Bronchial epithelial cell (primary cell): ENCODE results near the gene LRRC8D. TPM values are rescaled to one million over a fixed set of nuclear protein-coding genes. Genes with fewer than 3 reads are reported as not detected.

Experiments
- DNase-seq: peaks from one replicate; pipeline ENCODE4 v3.0.0-alpha.2; 2010; ENCODE audit warnings: low read depth
- FAIRE-seq: peaks from 2 replicates; lab custom pipeline; 2011; peaks lifted over from hg19 to GRCh38; lab: Jason Lieb, UNC
- H3K27me3 ChIP-seq: 2 replicates; pipeline ENCODE4 v1.5.1; 2011; ENCODE audit warnings: low read length; ENCODE audit not compliant: control insufficient read depth, insufficient read depth
- H3K36me3 ChIP-seq: 2 replicates; pipeline ENCODE4 v1.5.1; 2011; ENCODE audit warnings: low read length; ENCODE audit not compliant: control insufficient read depth, insufficient read depth
- H3K4me3 ChIP-seq: 2 replicates; pipeline ENCODE4 v1.5.1; 2011; ENCODE audit warnings: mild to moderate bottlenecking, low read depth, low read length, control low read depth
- total RNA-seq: library from RNA; depleted of rRNA; stranded (reverse); fragments of >200 nt; gene quantifications from 2 replicates; pipeline ENCODE4 v1.2.1, GENCODE V29; 2014
- TF ChIP-seq, protein P1 (sequence below): IDR thresholded peaks from 2 replicates; pipeline ENCODE4 v1.5.1; 2011; ENCODE audit warnings: mild to moderate bottlenecking, moderate library complexity, low read length, control low read depth, inconsistent platforms; ENCODE audit not compliant: insufficient read depth, severe bottlenecking

LRRC8D gene
- total RNA-seq, 1 donor from 2014 or later: 35.8 TPM

DNA sequence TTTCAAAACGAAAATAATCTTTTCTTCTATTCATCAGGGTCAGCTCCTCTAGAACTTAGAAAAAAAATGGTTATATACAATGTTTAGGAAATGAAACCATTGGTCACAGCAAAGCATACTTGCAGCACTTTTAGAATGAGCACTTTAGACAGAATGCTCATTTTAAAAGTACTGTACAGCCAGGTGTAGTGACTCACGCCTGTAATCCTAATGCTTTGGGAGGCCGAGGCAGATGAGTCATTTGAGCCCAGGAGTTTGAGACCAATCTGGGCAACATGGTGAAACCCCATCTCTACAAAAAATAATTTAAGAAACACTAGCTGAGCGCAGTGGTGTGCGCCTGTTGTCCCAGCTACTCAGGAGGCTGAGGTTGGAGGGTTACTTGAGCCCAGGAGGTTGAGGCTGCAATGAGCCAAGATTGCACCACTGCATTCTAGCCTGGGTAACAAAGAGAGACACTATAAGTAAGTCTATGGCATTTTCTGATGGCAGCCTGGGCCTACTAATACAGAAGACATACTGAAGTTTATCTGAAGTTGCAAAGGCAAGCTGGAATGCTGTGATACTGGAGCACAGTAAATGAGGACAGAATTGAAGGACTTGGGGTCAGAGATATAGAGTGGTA lies 125.1 kb downstream of the LRRC8D start:
- H3K36me3 ChIP-seq: no peaks in the 10 kb centered on the region
- FAIRE-seq (no peak), DNase-seq (peak; percentile 87)
- TF ChIP-seq, protein P1, sequence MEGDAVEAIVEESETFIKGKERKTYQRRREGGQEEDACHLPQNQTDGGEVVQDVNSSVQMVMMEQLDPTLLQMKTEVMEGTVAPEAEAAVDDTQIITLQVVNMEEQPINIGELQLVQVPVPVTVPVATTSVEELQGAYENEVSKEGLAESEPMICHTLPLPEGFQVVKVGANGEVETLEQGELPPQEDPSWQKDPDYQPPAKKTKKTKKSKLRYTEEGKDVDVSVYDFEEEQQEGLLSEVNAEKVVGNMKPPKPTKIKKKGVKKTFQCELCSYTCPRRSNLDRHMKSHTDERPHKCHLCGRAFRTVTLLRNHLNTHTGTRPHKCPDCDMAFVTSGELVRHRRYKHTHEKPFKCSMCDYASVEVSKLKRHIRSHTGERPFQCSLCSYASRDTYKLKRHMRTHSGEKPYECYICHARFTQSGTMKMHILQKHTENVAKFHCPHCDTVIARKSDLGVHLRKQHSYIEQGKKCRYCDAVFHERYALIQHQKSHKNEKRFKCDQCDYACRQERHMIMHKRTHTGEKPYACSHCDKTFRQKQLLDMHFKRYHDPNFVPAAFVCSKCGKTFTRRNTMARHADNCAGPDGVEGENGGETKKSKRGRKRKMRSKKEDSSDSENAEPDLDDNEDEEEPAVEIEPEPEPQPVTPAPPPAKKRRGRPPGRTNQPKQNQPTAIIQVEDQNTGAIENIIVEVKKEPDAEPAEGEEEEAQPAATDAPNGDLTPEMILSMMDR: no peak
- H3K27me3 ChIP-seq: no peaks in the 10 kb centered on the region
- H3K4me3 ChIP-seq: no peak overlapping the region

DNA sequence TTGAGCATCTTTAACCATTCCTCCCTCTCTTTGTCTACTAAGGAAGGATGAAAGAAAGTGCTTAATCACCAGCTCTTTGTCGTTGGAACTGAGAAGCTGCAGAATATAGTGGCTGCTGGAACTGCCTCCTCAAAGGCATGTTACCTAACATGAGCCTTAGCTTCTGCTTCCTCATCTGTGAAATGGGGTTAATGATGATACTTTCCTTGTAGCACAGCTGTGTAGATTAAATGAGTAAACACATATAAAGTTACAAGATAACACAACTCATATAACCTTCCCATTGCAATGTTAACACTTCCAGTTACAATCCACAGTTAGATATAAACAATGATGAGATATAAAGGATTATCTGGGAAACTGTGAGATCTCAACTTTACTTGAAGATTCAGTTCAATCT lies 125.7 kb downstream of the LRRC8D start:
- Histone ChIP-seq H3K27me3 (no peaks in the 10 kb centered on the region), H3K4me3 (no peak overlapping the region), H3K36me3 (no peaks in the 10 kb centered on the region)
- TF ChIP-seq, protein P1: no peak
- DNase-seq (no peak), FAIRE-seq (no peak)

DNA sequence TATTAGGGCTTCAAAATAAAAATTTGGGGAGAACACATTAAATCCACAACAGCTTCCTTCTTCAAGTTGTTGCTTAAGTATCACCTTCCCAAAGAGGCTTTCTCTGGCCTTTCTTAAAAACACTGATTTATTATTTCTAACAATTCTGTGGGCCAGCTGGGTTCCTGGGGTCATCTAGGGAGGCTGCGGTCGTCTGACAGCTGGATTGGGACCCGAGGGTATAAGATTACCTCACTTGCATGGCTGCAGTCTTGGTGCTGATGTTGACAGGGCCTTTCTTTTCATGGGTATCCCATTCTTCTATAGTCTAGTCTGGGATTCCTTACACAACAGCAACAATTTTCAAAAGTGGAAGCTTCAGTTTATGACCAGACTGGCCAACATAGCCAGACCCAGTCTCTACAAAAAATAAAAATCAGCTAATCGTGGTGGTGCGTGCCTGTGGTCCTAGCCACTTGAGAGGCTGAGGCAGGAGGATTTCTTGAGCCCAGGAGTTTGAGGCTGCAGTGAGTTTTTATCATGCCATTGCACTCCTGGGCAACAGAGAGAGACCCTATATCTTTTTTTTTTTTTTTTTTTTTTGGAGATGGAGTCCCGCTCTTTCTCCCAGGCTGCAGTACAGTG lies 128.0 kb downstream of the LRRC8D start:
- Histone ChIP-seq H3K4me3 (no peak overlapping the region), H3K36me3 (no peaks in the 10 kb centered on the region), H3K27me3 (no peaks in the 10 kb centered on the region)
- no peak for DNase-seq
- FAIRE-seq: no peak
- TF ChIP-seq, protein P1: no peak

DNA sequence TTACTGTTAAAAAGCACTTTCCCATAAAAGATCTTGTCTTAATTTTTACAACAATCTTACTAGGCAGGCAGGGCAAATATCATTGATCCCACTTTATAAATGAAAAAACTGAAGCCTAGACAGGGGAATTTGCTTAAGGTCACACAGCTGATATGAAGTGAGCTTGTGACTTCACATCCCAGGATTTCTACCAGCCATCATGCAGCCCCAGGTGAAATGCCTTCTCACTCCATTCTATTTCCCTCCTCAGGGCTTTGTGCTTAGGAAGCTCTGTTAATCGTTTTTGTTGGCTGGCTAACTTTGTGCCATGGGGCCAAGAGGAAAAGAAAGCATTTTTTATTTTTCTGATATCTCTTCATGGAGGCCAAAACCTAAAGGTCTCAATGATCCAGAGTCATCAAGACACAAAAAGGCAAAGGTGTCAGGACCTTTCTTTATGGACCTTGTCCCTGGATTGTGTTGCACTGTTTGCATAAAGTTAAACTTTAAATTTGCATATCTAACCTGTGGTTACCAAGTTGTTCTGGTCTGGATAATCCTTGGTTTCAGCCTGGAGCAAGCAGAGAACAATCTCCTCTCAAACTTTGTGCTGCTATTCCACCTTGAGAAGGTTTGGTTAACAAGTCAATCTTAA lies 129.3 kb downstream of the LRRC8D start:
- Histone ChIP-seq H3K27me3 (no peaks in the 10 kb centered on the region), H3K4me3 (no peak overlapping the region), H3K36me3 (no peaks in the 10 kb centered on the region)
- TF ChIP-seq, protein P1: no peak
- DNase-seq (no peak), FAIRE-seq (no peak)

DNA sequence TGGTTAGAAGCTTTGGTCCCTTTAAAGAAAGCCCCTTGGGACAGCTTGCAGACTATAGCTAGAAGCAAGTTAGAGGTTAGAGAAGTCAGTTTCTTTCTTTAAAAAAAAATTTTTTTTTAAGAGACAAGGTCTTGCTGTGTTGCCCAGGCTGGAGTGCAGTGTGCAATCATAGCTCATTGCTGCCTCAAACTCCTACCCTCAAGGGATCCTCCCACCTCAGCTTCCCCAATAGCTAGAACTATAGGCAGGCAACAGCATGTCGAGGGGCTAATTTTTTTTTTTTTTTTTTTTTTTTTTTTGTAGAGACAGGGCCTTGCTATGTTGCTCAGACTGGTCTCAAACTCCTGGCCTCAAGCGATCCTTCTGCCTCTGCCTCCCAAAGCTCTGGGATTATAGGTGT lies 129.9 kb downstream of the LRRC8D start:
- Histone ChIP-seq H3K36me3 (no peaks in the 10 kb centered on the region), H3K27me3 (no peaks in the 10 kb centered on the region), H3K4me3 (no peak overlapping the region)
- DNase-seq (no peak), FAIRE-seq (no peak)
- TF ChIP-seq, protein P1: no peak
